Limb (tissue), 2 donors: Measurements from ENCODE around the gene KLF16.
"Not testable (repeated sequence)": the region's sequence is repeated elsewhere in the genome, so short reads cannot be mapped to it uniquely, and the experiment has no call there.

Experiments used
- DNase-seq, 2 donors: peaks; one replicate each; pipeline ENCODE4 v3.0.0-alpha.2; 2016; ENCODE audit errors: extremely low spot score in 2 of 2

The KLF16 gene

GRCh38 chr19:1863328-1863637 is at the start of gene KLF16:
Gene KLF16, minus strand, starts transcription at chr19:1863579. Its CDS starts 82 bp downstream, at chr19:1863497.
- DNase-seq, result no peak

GRCh38 chr19:1912760-1913505 is 49.6 kb upstream of the KLF16 start:
- DNase-seq, result no peak

- no peak for DNase-seq
Observed at GRCh38 chr19:1911995-1912394, 48.6 kb upstream of the KLF16 start.

GRCh38 chr19:1911098-1911497 is 47.7 kb upstream of the KLF16 start:
- DNase-seq, result no peak

- no peak for DNase-seq
Observed at GRCh38 chr19:1910177-1910576, 46.8 kb upstream of the KLF16 start.

- DNase-seq, result no peak
Observed at GRCh38 chr19:1909761-1910080, 46.3 kb upstream of the KLF16 start.

GRCh38 chr19:1908364-1908678 is 44.9 kb upstream of the KLF16 start:
- no peak for DNase-seq

- DNase-seq, result no peak
Observed at GRCh38 chr19:1907563-1908363, 44.4 kb upstream of the KLF16 start.

GRCh38 chr19:1906985-1907562 is 43.7 kb upstream of the KLF16 start:
- DNase-seq, result no peak

GRCh38 chr19:1905863-1906375 is 42.5 kb upstream of the KLF16 start:
- no peak for DNase-seq

- peak; percentile 99 for DNase-seq
Observed at GRCh38 chr19:1905110-1905862, 41.9 kb upstream of the KLF16 start, which contains the start of the genes ADAT3 and SCAMP4. Gene ADAT3, plus strand, starts transcription at chr19:1905399. Its CDS starts 6,649 bp downstream, at chr19:1912048. Gene SCAMP4, plus strand, starts transcription at chr19:1905399. Its CDS starts 9,621 bp downstream, at chr19:1915020.

- no peak for DNase-seq
Observed at GRCh38 chr19:1904860-1905109, 41.4 kb upstream of the KLF16 start.

- no peak for DNase-seq
Observed at GRCh38 chr19:1902923-1903322, 39.5 kb upstream of the KLF16 start.

GRCh38 chr19:1901940-1902404 is 38.6 kb upstream of the KLF16 start:
- no peak for DNase-seq

- DNase-seq, result no peak
Observed at GRCh38 chr19:1896508-1896907, 33.1 kb upstream of the KLF16 start.

- no peak for DNase-seq
Observed at GRCh38 chr19:1893791-1894190, 30.4 kb upstream of the KLF16 start.

GRCh38 chr19:1889907-1890306 is 26.5 kb upstream of the KLF16 start:
- DNase-seq, result no peak

- DNase-seq, result no peak
Observed at GRCh38 chr19:1888385-1888784, 25.0 kb upstream of the KLF16 start.

GRCh38 chr19:1886360-1886759 is 23.0 kb upstream of the KLF16 start:
- DNase-seq, result not testable (repeated sequence)

GRCh38 chr19:1885398-1886119 is 22.2 kb upstream of the KLF16 start, which contains the start of gene ABHD17A:
Gene ABHD17A, minus strand, starts transcription at chr19:1885496. Its CDS starts 3,930 bp downstream, at chr19:1881566.
- DNase-seq, result peak; percentile 92 to 97

- DNase-seq, result peak in 1 of 2 donors; percentile 60
Observed at GRCh38 chr19:1884719-1885334, 21.4 kb upstream of the KLF16 start.
